ENCODE results near the gene SMIM35. TPM values are rescaled to one million over a fixed set of nuclear protein-coding genes. Genes with fewer than 3 reads are reported as not detected.

Gene SMIM35
- total and polyA plus RNA-seq, 2 of the 4 experiments (the other 2 are of a cell fraction): not detected

GRCh38 chr11:118079491-118079890 lies 7.3 kb downstream of the SMIM35 start:
- POLR2A ChIA-PET (ENCODE audit: unreplicated experiment): no interaction called here
- ATAC-seq (ENCODE audit: low read depth): no peak
- H3K4me1 ChIP-seq (ENCODE audit: control insufficient read depth, insufficient read depth, low read length): no peaks in the 10 kb centered on the region
- H4K91ac ChIP-seq (ENCODE audit: insufficient read depth, low read depth, low read length): no peak overlapping the region
- H2AK9ac ChIP-seq (replicated peaks; ENCODE audit: low read depth, low read length, poor library complexity): no peak overlapping the region
- H3K9me3 ChIP-seq (ENCODE audit: control insufficient read depth, insufficient read depth, low read length): no peaks in the 10 kb centered on the region
- H4K8ac ChIP-seq (ENCODE audit: low read depth in 2 of 2, low read length in 2 of 2): no peak overlapping the region
- no peak overlapping the region for H3K14ac ChIP-seq (replicated peaks; ENCODE audit: low read depth, low read length)
- no peak overlapping the region for H2AFZ ChIP-seq (replicated peaks; ENCODE audit: low read length, poor library complexity)
- BruUV-seq (replicated peaks): no TSS peak
- H3K4me3 ChIP-seq (ENCODE audit: insufficient read depth, low read depth, low read length): no peak overlapping the region
- no peaks in the 10 kb centered on the region for H3K36me3 ChIP-seq (ENCODE audit: control insufficient read depth, insufficient read depth, low read length)
- CTCF ChIA-PET: no interaction called here
- 27% methylated on average over 5 of the region's 10 CpGs; no CpG with 5 or more reads in 1 of the 2 experiments for WGBS, 2 experiments (ENCODE audit: extremely low coverage in 2 of 2, insufficient read length in 1 of 2)
- no peak overlapping the region for H3K4me2 ChIP-seq (ENCODE audit: low read depth, low read length)
- H3K4ac ChIP-seq (ENCODE audit: low read depth, low read length): no peak overlapping the region
- no peak overlapping the region for H2BK20ac ChIP-seq (ENCODE audit: low read depth, low read length)
- H3K56ac ChIP-seq (ENCODE audit: extremely low read depth, insufficient read depth, low read length): no peak overlapping the region
- H3K27me3 ChIP-seq (ENCODE audit: control insufficient read depth, insufficient read depth, low read length): peaks cover 6% of the 10 kb centered on the region; the same call in 1 of the 2 replicates
- no peak overlapping the region for H2AK5ac ChIP-seq (ENCODE audit: low read depth, low read length)
- intact Hi-C loops (cut with micrococcal nuclease) (no loop called here), dilution Hi-C loops (cut with HindIII; ENCODE audit: low sequenced_read_pairs, unreplicated experiment) (no loop called here), in situ Hi-C loops (cut with MboI; ENCODE audit: low sequenced_read_pairs) (no loop called here)
- no peak overlapping the region for H3K23ac ChIP-seq (ENCODE audit: low read depth, low read length)
- H2BK120ac ChIP-seq (ENCODE audit: low read depth, low read length): no peak overlapping the region
- TF ChIP-seq RCOR1 (IDR thresholded peaks at IDR 0.05; ENCODE audit: insufficient replicate concordance, low read length) (no peak), MAZ (IDR thresholded peaks at IDR 0.05; ENCODE audit: borderline replicate concordance, low read depth, low read length) (no peak), SMC3 (IDR thresholded peaks at IDR 0.05; ENCODE audit: low read depth, low read length) (no peak), BHLHE40 (IDR thresholded peaks at IDR 0.05; ENCODE audit: low read depth, low read length) (no peak), NFE2L2 (IDR thresholded peaks at IDR 0.05; ENCODE audit: low read depth, low read length) (no peak), CEBPB (IDR thresholded peaks at IDR 0.05; ENCODE audit: low read depth, low read length) (no peak), FOS (IDR thresholded peaks at IDR 0.05; ENCODE audit: low read depth, low read length) (no peak), CHD1 (IDR thresholded peaks at IDR 0.05; ENCODE audit: low read depth, low read length) (no peak), RFX5 (IDR thresholded peaks at IDR 0.05; ENCODE audit: low read depth, low read length) (no peak), ELK1 (IDR thresholded peaks at IDR 0.05; ENCODE audit: borderline replicate concordance, low read depth, low read length) (no peak), MAFK (IDR thresholded peaks at IDR 0.05; ENCODE audit: low read depth, low read length) (no peak), POLR2A (IDR thresholded peaks at IDR 0.05; ENCODE audit: low read depth, low read length) (no peak), MXI1 (IDR thresholded peaks at IDR 0.05; ENCODE audit: borderline replicate concordance, low read depth, low read length) (no peak), RAD21 (IDR thresholded peaks at IDR 0.05; ENCODE audit: low read length) (no peak)
- TF ChIP-seq, protein P1, sequence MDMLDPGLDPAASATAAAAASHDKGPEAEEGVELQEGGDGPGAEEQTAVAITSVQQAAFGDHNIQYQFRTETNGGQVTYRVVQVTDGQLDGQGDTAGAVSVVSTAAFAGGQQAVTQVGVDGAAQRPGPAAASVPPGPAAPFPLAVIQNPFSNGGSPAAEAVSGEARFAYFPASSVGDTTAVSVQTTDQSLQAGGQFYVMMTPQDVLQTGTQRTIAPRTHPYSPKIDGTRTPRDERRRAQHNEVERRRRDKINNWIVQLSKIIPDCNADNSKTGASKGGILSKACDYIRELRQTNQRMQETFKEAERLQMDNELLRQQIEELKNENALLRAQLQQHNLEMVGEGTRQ (IDR thresholded peaks at IDR 0.05; ENCODE audit: low read depth, low read length): no peak
- TF ChIP-seq, protein P2, sequence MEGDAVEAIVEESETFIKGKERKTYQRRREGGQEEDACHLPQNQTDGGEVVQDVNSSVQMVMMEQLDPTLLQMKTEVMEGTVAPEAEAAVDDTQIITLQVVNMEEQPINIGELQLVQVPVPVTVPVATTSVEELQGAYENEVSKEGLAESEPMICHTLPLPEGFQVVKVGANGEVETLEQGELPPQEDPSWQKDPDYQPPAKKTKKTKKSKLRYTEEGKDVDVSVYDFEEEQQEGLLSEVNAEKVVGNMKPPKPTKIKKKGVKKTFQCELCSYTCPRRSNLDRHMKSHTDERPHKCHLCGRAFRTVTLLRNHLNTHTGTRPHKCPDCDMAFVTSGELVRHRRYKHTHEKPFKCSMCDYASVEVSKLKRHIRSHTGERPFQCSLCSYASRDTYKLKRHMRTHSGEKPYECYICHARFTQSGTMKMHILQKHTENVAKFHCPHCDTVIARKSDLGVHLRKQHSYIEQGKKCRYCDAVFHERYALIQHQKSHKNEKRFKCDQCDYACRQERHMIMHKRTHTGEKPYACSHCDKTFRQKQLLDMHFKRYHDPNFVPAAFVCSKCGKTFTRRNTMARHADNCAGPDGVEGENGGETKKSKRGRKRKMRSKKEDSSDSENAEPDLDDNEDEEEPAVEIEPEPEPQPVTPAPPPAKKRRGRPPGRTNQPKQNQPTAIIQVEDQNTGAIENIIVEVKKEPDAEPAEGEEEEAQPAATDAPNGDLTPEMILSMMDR (conservative IDR thresholded peaks at IDR 0.05; ENCODE audit: low read depth, low read length): no peak
- H3K9ac ChIP-seq (ENCODE audit: low read depth, low read length): no peak overlapping the region
- no peak overlapping the region for H4K5ac ChIP-seq (ENCODE audit: low read depth, low read length)
- no peak overlapping the region for H2BK15ac ChIP-seq (ENCODE audit: low read depth, low read length)
- no peaks in the 10 kb centered on the region for H3K9me1 ChIP-seq (ENCODE audit: insufficient read depth, low read length)
- H3K27ac ChIP-seq (ENCODE audit: insufficient read depth, low read length): no peak overlapping the region
- H3K79me1 ChIP-seq (ENCODE audit: low read depth in 1 of 2, low read length in 2 of 2): no peaks in the 10 kb centered on the region
- H3K18ac ChIP-seq (ENCODE audit: low read depth, low read length): no peak overlapping the region
- DNase-seq: no peak
- no peaks in the 10 kb centered on the region for H4K20me1 ChIP-seq (ENCODE audit: insufficient read depth, low read length)
- no peak overlapping the region for H2BK5ac ChIP-seq (ENCODE audit: low read depth, low read length, poor library complexity, severe bottlenecking)
